ENCODE data around the gene THAP9.
"Not testable (repeated sequence)": the region's sequence is repeated elsewhere in the genome, so short reads cannot be mapped to it uniquely, and the experiment has no call there.

The THAP9 gene, protein sequence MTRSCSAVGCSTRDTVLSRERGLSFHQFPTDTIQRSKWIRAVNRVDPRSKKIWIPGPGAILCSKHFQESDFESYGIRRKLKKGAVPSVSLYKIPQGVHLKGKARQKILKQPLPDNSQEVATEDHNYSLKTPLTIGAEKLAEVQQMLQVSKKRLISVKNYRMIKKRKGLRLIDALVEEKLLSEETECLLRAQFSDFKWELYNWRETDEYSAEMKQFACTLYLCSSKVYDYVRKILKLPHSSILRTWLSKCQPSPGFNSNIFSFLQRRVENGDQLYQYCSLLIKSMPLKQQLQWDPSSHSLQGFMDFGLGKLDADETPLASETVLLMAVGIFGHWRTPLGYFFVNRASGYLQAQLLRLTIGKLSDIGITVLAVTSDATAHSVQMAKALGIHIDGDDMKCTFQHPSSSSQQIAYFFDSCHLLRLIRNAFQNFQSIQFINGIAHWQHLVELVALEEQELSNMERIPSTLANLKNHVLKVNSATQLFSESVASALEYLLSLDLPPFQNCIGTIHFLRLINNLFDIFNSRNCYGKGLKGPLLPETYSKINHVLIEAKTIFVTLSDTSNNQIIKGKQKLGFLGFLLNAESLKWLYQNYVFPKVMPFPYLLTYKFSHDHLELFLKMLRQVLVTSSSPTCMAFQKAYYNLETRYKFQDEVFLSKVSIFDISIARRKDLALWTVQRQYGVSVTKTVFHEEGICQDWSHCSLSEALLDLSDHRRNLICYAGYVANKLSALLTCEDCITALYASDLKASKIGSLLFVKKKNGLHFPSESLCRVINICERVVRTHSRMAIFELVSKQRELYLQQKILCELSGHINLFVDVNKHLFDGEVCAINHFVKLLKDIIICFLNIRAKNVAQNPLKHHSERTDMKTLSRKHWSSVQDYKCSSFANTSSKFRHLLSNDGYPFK

DNA sequence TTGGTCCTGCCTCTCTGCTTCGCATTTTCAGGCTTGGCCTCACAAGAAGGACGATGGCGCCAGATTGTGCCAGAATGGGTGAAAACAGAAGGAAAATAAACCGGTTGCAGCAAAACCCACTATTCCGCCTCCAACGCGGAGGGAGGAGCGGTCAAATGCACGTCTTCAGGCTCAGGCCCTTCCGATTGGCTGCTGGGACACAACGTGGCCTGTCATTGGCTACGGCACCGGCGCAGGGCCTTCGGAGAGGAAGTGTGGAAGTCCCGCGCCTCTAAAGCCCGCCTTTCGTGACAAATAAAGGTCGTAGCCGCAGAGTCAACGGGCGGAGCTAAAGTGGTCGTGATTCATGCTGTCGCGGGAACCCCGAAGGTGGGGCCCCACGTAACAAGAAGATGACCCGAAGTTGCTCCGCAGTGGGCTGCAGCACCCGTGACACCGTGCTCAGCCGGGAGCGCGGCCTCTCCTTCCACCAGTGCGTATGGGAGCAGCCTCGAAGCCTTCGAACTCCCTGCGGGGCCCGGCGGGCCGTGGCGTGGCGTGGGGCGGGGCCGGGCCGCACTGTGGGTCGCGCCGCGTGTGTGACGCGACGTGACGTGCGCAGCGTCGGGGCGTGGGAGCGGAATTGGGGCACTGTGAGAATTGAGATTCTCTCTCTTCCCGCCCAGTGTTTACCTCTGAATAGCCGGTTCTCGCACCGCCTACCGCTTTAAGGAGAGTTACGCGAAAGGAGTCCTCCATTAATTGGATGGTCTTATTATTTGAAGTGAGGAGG is at the start of gene THAP9:
Gene THAP9 (plus strand): TSS at position 325 of the 772 bp plus-strand sequence. CDS start 68 bp downstream, at position 393.
- DNase-seq (ENCODE audit: low read depth): peak; percentile 100
- H3K4me3 ChIP-seq (ENCODE audit: low read depth, low read length): peak within 1 kb of the TSS; percentile 92
- TF ChIP-seq, protein P1, sequence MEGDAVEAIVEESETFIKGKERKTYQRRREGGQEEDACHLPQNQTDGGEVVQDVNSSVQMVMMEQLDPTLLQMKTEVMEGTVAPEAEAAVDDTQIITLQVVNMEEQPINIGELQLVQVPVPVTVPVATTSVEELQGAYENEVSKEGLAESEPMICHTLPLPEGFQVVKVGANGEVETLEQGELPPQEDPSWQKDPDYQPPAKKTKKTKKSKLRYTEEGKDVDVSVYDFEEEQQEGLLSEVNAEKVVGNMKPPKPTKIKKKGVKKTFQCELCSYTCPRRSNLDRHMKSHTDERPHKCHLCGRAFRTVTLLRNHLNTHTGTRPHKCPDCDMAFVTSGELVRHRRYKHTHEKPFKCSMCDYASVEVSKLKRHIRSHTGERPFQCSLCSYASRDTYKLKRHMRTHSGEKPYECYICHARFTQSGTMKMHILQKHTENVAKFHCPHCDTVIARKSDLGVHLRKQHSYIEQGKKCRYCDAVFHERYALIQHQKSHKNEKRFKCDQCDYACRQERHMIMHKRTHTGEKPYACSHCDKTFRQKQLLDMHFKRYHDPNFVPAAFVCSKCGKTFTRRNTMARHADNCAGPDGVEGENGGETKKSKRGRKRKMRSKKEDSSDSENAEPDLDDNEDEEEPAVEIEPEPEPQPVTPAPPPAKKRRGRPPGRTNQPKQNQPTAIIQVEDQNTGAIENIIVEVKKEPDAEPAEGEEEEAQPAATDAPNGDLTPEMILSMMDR (IDR thresholded peaks at IDR 0.05; ENCODE audit: insufficient read depth, low read depth, low read length, missing control alignments): no peak

DNA sequence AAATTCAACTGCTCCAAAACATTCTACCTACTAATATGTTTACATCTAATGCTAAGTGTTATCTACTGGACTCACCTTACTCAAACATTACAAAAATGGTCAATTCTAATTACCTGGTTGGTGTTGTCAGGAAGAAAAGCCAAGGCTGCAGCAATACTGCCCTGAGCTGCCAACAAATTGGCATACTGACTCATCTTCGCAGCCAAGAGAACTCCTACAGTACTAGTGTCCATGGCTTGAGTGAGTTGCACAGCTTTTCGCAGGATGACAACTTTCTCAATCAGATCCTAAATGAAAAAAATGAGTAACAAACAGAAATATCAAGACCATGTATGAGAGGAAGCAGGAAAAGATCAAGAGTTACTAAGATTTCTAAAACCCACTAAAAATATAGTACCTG is 49.2 kb upstream of the THAP9 start:
- H3K4me3 ChIP-seq (ENCODE audit: low read depth, low read length): no peak overlapping the region
- DNase-seq (ENCODE audit: low read depth): no peak
- TF ChIP-seq, protein P1 (IDR thresholded peaks at IDR 0.05; ENCODE audit: insufficient read depth, low read depth, low read length, missing control alignments): no peak

DNA sequence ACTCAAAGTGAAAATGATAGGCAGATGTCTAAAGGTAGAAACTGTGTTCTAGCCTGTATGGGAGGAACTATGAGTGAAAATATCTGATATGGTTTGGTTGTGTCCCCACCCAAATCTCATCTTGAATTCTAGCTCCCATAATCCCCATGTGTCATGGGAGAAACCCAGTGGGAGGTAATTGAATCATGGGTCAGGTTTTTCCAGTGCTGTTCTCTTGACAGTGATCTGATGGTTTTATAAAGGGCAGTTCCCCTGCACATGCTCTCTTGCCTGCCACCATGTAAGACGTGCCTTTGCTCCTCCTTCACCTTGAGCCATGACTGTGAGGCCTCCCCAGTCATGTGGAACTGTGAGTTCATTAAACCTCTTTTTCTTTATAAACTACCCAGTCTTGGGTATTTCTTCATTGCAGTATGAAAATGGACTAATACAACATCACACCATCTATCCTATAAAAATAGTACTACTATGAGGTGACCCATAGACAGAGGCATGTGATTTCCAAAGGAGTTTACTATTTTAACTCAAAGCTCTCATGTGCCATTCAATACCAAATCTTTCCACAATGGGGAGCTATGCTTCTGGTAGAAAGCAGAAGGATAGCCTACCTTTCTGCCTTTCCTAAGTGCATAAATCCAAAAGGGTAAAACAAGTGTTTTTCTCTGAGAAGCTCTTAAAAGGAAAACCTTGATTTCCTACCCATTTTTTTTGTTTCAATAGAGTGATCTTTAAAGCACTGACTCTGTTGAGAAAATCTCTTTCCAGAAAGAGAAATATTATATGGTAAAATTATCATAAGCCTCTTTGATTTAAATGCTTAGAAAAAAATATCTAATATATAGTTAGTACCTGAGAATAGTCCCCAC is 48.4 kb upstream of the THAP9 start:
- TF ChIP-seq, protein P1 (IDR thresholded peaks at IDR 0.05; ENCODE audit: insufficient read depth, low read depth, low read length, missing control alignments): peak; percentile 41
- DNase-seq (ENCODE audit: low read depth): peak; percentile 44
- no peak overlapping the region for H3K4me3 ChIP-seq (ENCODE audit: low read depth, low read length)

DNA sequence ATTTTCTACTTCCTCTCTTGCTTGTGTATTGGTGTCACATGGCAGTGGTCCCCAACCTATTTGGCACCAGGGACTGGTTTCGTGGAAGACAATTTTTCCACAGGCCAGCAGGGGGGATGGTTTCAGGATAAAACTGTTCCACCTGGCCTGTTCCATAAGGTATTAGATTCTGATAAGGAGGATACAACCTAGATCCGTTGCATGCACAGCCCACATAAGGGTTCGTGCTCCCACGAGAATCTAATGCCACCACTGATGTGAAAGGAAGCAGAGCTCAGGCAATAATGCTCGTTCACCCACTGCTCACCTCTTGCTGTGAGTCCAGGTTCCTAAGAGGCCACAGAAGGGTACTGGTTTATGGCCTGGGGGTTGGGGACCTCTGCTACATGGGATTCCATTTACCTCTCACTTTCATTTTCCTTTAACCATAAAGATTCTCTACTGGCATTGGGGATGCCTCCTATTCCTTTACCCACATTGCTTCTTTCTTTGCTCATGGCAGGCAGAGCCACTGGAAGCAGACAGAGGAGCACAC is 47.7 kb upstream of the THAP9 start:
- H3K4me3 ChIP-seq (ENCODE audit: low read depth, low read length): no peak overlapping the region
- no peak for DNase-seq (ENCODE audit: low read depth)
- TF ChIP-seq, protein P1 (IDR thresholded peaks at IDR 0.05; ENCODE audit: insufficient read depth, low read depth, low read length, missing control alignments): no peak

DNA sequence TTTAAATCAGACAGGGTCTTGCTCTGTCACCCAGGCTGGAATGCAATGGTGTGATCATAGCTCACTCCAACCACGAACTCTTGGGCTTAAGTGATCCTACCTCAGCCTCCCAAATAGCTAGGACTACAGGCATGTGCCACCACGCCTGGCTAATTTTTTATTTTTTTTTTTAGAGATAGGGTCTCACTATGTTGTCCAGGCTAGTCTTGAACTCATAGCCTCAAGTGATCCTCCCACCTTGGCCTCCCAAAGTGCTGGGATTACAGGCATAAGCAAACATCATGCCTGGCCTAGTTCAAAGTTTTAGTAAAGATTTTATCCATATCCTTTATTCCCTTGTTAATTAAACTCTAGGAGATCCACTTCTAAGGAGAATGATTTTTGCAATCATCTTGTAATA is 40.0 kb upstream of the THAP9 start:
- not testable (repeated sequence) for H3K4me3 ChIP-seq (ENCODE audit: low read depth, low read length); DNase-seq (ENCODE audit: low read depth)

DNA sequence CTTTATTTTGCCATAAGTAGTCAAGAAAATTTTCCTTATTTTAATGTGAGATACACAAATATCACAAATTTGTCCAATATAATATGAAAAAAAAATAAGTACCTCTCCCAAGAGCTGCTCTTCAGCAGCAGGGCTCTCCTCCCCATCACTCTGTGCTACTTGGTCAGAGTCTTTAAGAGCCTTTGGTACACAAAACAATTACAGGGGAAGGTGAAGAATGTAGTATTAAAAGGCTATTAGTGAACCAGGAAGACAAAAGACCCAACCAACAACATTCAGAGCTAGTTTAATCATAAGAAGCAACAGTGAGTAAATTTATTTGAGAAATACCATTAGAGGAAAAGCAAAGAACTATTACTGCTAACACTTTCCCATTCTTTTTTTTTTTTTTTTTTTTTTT is 39.0 kb upstream of the THAP9 start:
- TF ChIP-seq, protein P1 (IDR thresholded peaks at IDR 0.05; ENCODE audit: insufficient read depth, low read depth, low read length, missing control alignments): no peak
- H3K4me3 ChIP-seq (ENCODE audit: low read depth, low read length): no peak overlapping the region
- no peak for DNase-seq (ENCODE audit: low read depth)

Measured in GM12865 (cell line).